Umbilical cord (tissue), 2 donors: ENCODE results near the gene SMTN. TPM values are rescaled to one million over a fixed set of nuclear protein-coding genes. Genes with fewer than 3 reads are reported as not detected.
"Not testable (repeated sequence)": the region's sequence is repeated elsewhere in the genome, so short reads cannot be mapped to it uniquely, and the experiment has no call there.

Source experiments
- DNase-seq: peaks from one replicate; pipeline ENCODE4 v3.0.0-alpha.2; 2015; ENCODE audit warnings: low spot score
- total RNA-seq: library from RNA; depleted of rRNA; stranded (reverse); fragments of >200 nt; gene quantifications from one replicate; pipeline ENCODE4 v1.2.3, GENCODE V29; 2014; ENCODE audit warnings: low replicate concordance; ENCODE audit not compliant: insufficient read depth

SMTN gene
- 198 TPM for total RNA-seq

- DNase-seq, result peak; percentile 96
Observed at GRCh38 chr22:31080848-31081649, at the start of gene SMTN. Gene SMTN (plus strand): TSS chr22:31081318. CDS start chr22:31083259, 1,941 bp downstream.

GRCh38 chr22:31036671-31037550 lies 44.2 kb upstream of the SMTN start:
- DNase-seq, result peak; percentile 85

GRCh38 chr22:31038686-31039085 lies 42.4 kb upstream of the SMTN start:
- no peak for DNase-seq

- peak; percentile 81 for DNase-seq
Observed at GRCh38 chr22:31039393-31039792, 41.7 kb upstream of the SMTN start.

- DNase-seq, result no peak
Observed at GRCh38 chr22:31040542-31041398, 40.3 kb upstream of the SMTN start.

GRCh38 chr22:31044262-31044861 lies 36.8 kb upstream of the SMTN start:
- no peak for DNase-seq

GRCh38 chr22:31045900-31046538 lies 35.1 kb upstream of the SMTN start:
- no peak for DNase-seq

- DNase-seq, result no peak
Observed at GRCh38 chr22:31046539-31047226, 34.4 kb upstream of the SMTN start.

- no peak for DNase-seq
Observed at GRCh38 chr22:31048570-31048969, 32.5 kb upstream of the SMTN start.

- DNase-seq, result no peak
Observed at GRCh38 chr22:31049815-31050420, 31.2 kb upstream of the SMTN start.

- no peak for DNase-seq
Observed at GRCh38 chr22:31055117-31055634, 25.9 kb upstream of the SMTN start.

- DNase-seq, result peak; percentile 98
Observed at GRCh38 chr22:31055635-31056159, 25.4 kb upstream of the SMTN start.

GRCh38 chr22:31056986-31057599 lies 24.0 kb upstream of the SMTN start:
- DNase-seq, result peak; percentile 76

- peak; percentile 85 for DNase-seq
Observed at GRCh38 chr22:31059663-31060062, 21.5 kb upstream of the SMTN start.

GRCh38 chr22:31062566-31063230 lies 18.4 kb upstream of the SMTN start:
- DNase-seq, result no peak

GRCh38 chr22:31064369-31064768 lies 16.7 kb upstream of the SMTN start:
- DNase-seq, result no peak

GRCh38 chr22:31068970-31069369 lies 12.1 kb upstream of the SMTN start:
- DNase-seq, result no peak

GRCh38 chr22:31069691-31070314 lies 11.3 kb upstream of the SMTN start:
- DNase-seq, result not testable (repeated sequence)
